Measurements from ENCODE around the gene SLC38A10.

Gene SLC38A10

GRCh38 chr17:81330884-81331245 is 35.8 kb upstream of the SLC38A10 start:
- no peak for DNase-seq

GRCh38 chr17:81329927-81330883 is 35.1 kb upstream of the SLC38A10 start:
- no peak for DNase-seq

GRCh38 chr17:81328978-81329926 is 34.1 kb upstream of the SLC38A10 start:
- DNase-seq = no peak

GRCh38 chr17:81328489-81328888 is 33.4 kb upstream of the SLC38A10 start:
- no peak for DNase-seq

- DNase-seq = no peak
Measured at GRCh38 chr17:81325714-81326358, 30.7 kb upstream of the SLC38A10 start.

GRCh38 chr17:81324851-81325713 is 30.0 kb upstream of the SLC38A10 start:
- no peak for DNase-seq

GRCh38 chr17:81324177-81324850 is 29.2 kb upstream of the SLC38A10 start:
- no peak for DNase-seq

- no peak for DNase-seq
Measured at GRCh38 chr17:81323411-81323868, 28.3 kb upstream of the SLC38A10 start.

GRCh38 chr17:81323083-81323369 is 27.9 kb upstream of the SLC38A10 start:
- DNase-seq = no peak

- no peak for DNase-seq
Measured at GRCh38 chr17:81322271-81323082, 27.4 kb upstream of the SLC38A10 start.

- DNase-seq = no peak
Measured at GRCh38 chr17:81317961-81318605, 23.0 kb upstream of the SLC38A10 start.

- no peak for DNase-seq
Measured at GRCh38 chr17:81317530-81317821, 22.4 kb upstream of the SLC38A10 start.

GRCh38 chr17:81315885-81316391 is 20.8 kb upstream of the SLC38A10 start:
- DNase-seq = no peak

GRCh38 chr17:81315129-81315884 is 20.2 kb upstream of the SLC38A10 start:
- no peak for DNase-seq

GRCh38 chr17:81314398-81315081 is 19.4 kb upstream of the SLC38A10 start:
- DNase-seq = no peak

GRCh38 chr17:81313776-81314397 is 18.8 kb upstream of the SLC38A10 start:
- no peak for DNase-seq

- DNase-seq = no peak
Measured at GRCh38 chr17:81312624-81313325, 17.7 kb upstream of the SLC38A10 start.

GRCh38 chr17:81311946-81312345 is 16.8 kb upstream of the SLC38A10 start:
- DNase-seq = no peak
